ENCODE measurements around the gene RFXANK. TPM values are rescaled to one million over a fixed set of nuclear protein-coding genes. Genes with fewer than 3 reads are reported as not detected.

The RFXANK gene
- total and polyA plus RNA-seq, 2 donors (not counting 1 experiment from before 2014, with no cell fraction given): 77.9 to 100 TPM

GRCh38 chr19:19145684-19146608, 46.1 kb upstream of the RFXANK start:
- Histone ChIP-seq H3K9ac (ENCODE audit: low read length) (no peak overlapping the region), H3K9me3 (ENCODE audit: control extremely low read depth in 1 of 3, control insufficient read depth in 2 of 3, insufficient read depth in 1 of 3, low read length in 2 of 3) (no peaks in the 10 kb centered on the region), H3K27ac (ENCODE audit: low read length in 2 of 2) (no peak overlapping the region), H3K79me2 (ENCODE audit: control insufficient read depth, insufficient read depth, low read length) (no peaks in the 10 kb centered on the region), H2AFZ (ENCODE audit: insufficient read depth, low read depth, low read length, poor library complexity, severe bottlenecking) (peak overlapping the region; percentile 66), H3K4me1 (ENCODE audit: control insufficient read depth in 2 of 2, insufficient read depth in 2 of 2, low read length in 2 of 2) (peaks cover 6 to 12% of the 10 kb centered on the region in 2 donors), H3K4me2 (replicated peaks; ENCODE audit: low read depth, low read length, poor library complexity, severe bottlenecking) (peak overlapping the region; percentile 68), H4K20me1 (ENCODE audit: control insufficient read depth, insufficient read depth, low read length, poor library complexity, severe bottlenecking) (no peaks in the 10 kb centered on the region), H3K36me3 (replicated peaks in 1 of 2; ENCODE audit: control extremely low read depth in 1 of 2, control insufficient read depth in 1 of 2, extremely low read depth in 1 of 2, insufficient read depth in 2 of 2, low read length in 1 of 2) (peaks cover 4 to 15% of the 10 kb centered on the region in 2 experiments), H3K4me3 (ENCODE audit: control extremely low read depth in 1 of 5, extremely low read depth in 1 of 5, insufficient read depth in 1 of 5, low read depth in 2 of 5, low read length in 4 of 5) (no peak overlapping the region), H3K27me3 (replicated peaks in 1 of 4; ENCODE audit: control extremely low read depth in 1 of 4, control insufficient read depth in 3 of 4, insufficient read depth in 4 of 4, low read length in 3 of 4) (no peaks in the 10 kb centered on the region)
- Mint-ChIP-seq H3K27me3 (no peaks in the 10 kb centered on the region), H3K4me1 (peaks cover 9% of the 10 kb centered on the region), H3K27ac (no peak overlapping the region), H3K9me3 (ENCODE audit: insufficient read depth) (no peaks in the 10 kb centered on the region), H3K4me3 (no peak overlapping the region)
- peak; percentile 96 for ATAC-seq (ENCODE audit: low read depth)
- ChIA-PET POLR2A (interaction anchor here (0.7 to 1.7 kb wide), 3 partner anchors 29 to 330 kb away, joined by 3 to 11 read pairs (median 4); no protein-coding TSS in a partner anchor), CTCF (interaction anchor here (0.6 to 10.8 kb wide), 13 partner anchors 11 to 344 kb away, joined by 3 to 285 read pairs (median 5); partner anchors contain the start of genes MEF2B and SLC25A42)
- no peak for TF ChIP-seq EZH2 (IDR thresholded peaks at IDR 0.05; ENCODE audit: borderline replicate concordance, insufficient read depth, low read depth, low read length, poor library complexity, severe bottlenecking)
- peak; percentile 83 for TF ChIP-seq CTCF (IDR thresholded peaks at IDR 0.05)
- WGBS (ENCODE audit: insufficient coverage): 49% methylated on average over 44 of the region's 47 CpGs
- intact Hi-C loops (cut with micrococcal nuclease): loop anchor here (1.0 to 2.0 kb wide), 4 partner anchors 8 to 79 kb away; partner anchors contain the start of gene TMEM161A
- DNase-seq: peak; percentile 86

Measured in B cell (primary cell).